IPS-NIHi11 (cell line): ENCODE measurements around the gene THOP1.

Source experiments
- DNase-seq: peaks from one replicate; pipeline ENCODE4 v3.0.0; 2012; ENCODE audit warnings: mixed read lengths, low spot score

Gene THOP1

GRCh38 chr19:2817237-2817829 lies 32.0 kb downstream of the THOP1 start:
- peak; percentile 16 for DNase-seq

GRCh38 chr19:2819540-2820111 lies 34.3 kb downstream of the THOP1 start, which contains the start of gene ZNF554:
ZNF554 (plus strand) TSS chr19:2819868; CDS start chr19:2820072, 204 bp downstream.
- DNase-seq, result peak; percentile 97

- no peak for DNase-seq
These were observed 34.9 kb downstream of the THOP1 start for GRCh38 chr19:2820112-2820702.

- no peak for DNase-seq
These were observed 37.5 kb downstream of the THOP1 start for GRCh38 chr19:2822846-2823245.

DNA sequence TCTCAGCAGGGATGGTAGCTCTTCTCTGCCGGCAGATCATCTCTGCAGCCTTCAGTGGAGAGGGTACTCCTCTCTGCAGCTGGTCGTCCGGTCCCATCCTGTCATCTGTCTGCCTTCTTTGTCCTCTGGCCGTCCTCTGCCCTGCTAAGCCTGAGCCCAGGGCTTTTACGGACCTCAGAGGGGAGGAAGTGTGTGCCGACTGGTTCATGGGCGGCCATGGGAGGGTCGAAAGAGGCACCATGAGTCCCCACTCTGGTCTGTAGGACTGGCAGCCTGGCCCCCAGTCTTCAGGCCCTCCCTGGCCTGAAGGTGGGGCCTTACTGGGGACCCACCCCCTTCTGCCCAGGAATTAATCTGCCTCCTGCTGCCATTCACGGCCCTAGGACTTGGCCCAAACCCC lies 38.3 kb downstream of the THOP1 start:
- DNase-seq, result no peak

DNA sequence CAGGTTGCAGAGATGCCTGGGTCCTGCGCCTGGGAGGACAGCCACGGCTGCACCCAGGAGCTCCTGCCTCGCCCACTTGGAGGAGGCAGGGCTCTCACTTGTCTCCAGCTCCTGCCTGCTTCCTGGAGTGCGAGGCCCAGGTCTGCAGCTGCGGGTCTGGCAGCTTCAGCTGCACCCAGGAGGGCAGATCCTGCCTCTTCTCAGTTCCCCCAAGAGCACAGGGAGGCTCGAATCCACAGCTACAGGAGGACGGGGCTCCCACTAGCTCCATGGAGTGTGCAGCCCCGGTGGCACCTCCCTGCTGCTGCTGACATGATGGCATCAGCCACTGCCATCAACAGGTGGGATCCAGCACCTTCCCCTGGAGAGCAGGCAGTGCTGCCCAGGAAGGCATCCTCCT lies 38.8 kb downstream of the THOP1 start:
- no peak for DNase-seq

DNA sequence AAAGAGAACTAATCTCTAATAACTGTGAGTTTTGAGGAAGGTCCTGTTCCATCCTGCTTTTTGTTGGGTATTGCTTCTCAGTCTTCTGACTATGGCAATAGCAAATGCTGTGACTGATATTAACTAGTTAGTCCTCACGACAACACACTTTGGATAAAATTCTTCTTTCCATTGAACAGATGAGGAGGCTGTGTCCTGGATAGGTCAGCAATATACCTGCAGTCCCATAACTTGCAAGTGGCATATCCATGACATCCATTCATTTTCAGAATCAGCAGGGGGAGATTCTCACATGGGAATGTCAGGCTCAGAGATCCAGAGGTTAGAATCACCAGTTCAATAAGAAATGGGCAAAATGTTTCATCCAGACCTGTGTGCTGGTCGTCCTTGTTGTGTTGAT lies 41.7 kb downstream of the THOP1 start:
- DNase-seq, result no peak

GRCh38 chr19:2827840-2828489 lies 42.7 kb downstream of the THOP1 start:
- DNase-seq, result no peak

GRCh38 chr19:2834294-2834871 lies 49.1 kb downstream of the THOP1 start:
- no peak for DNase-seq

DNA sequence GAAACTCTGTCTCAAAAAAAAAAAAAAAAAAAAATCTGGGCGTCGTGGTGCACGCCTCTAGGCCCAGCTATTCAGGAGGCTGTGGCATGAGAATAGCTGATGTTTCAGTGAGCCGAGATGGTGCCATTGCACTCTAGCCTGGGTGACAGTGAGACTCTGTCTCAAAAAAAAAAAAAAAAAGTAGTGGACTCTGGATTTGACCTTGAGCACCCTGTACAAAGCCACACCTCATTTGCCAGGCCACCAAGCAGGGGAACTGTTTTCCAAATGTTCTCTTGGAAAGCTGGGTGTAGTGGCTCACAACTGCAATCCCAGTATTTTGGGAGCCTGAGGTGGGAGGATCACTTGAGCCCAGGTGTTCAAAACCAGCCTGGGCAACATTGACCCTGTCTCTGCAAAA lies 52.1 kb downstream of the THOP1 start:
- DNase-seq, result no peak

GRCh38 chr19:2840794-2841791 lies 55.8 kb downstream of the THOP1 start, which contains the start of gene ZNF555:
ZNF555 (plus strand) TSS chr19:2841475; CDS start chr19:2841573, 98 bp downstream.
- peak; percentile 99 for DNase-seq

DNA sequence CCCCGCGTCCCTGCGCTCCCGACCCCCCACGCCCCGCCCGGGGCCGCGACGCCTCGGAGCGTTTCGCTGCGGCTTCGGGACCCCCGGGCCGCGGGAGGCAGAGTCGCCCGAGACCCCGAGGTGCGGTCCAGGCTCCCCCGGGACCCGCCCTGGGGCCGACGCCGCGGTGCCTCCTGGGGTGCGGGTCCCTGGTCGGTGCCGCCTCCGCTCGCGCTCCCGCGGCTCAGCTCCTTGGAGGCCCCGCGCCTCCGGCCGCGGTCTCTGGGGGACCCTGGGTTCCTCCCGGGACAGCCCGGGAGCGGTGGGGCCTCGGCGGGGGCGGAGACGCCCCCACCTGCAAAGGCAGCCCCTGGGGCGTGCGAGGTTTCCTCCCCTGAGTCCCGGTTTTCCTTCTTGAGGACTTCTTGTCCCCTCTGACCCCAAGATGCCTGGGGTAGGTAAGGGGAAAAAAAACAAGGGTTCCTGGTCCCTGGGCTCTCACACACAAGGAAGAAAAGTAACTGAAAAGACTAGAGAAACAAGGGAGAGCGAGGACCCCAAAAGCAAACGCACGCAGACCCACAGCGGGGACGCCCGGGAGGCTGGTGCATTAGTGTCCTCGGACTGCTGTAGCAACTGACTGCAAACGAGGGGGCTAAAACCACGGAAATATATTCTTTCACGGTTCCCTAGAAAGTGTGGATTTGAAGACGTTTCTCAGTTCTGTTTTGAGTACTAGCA lies 56.7 kb downstream of the THOP1 start:
- peak; percentile 55 for DNase-seq

DNA sequence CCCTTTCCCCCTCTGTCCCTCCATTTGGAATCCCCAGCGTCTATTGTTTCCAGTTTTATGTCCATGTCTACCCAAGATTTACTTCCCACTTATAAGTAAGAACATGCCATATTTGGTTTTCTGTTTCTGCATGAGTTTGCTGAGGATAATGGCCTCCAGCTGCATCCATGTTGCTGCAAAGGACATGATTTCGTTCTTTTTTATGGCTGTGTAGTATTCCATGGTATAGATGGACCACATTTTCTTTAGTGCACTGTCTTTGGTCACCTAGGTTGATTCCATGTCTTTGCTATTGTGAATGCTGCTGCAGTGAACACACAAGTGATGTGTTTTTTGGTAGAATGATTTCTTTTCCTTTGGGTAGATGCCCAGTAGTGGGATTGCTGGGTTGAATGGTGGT lies 59.8 kb downstream of the THOP1 start:
- DNase-seq, result no peak

- no peak for DNase-seq
These were observed 61.0 kb downstream of the THOP1 start for GRCh38 chr19:2846180-2846894.

DNA sequence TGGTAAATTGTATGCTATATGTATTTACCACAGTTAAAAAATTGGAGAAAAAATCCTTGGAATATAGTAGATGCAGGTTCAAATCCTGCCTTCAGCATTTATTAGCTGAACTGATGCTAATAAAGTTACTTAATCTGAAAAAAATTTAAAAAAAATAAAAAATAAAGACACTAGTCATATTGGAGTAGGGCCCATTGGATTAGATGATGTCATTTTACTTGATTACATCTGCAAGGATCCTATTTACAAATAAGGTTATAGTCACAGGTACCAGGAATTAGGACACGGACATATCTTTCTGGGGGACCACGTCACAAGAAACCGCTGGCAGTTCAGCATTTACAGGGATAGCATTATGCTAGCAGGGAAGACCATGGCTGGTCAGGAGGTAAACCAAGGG lies 62.2 kb downstream of the THOP1 start:
- no peak for DNase-seq

- no peak for DNase-seq
These were observed 63.3 kb downstream of the THOP1 start for GRCh38 chr19:2848616-2849015.

DNA sequence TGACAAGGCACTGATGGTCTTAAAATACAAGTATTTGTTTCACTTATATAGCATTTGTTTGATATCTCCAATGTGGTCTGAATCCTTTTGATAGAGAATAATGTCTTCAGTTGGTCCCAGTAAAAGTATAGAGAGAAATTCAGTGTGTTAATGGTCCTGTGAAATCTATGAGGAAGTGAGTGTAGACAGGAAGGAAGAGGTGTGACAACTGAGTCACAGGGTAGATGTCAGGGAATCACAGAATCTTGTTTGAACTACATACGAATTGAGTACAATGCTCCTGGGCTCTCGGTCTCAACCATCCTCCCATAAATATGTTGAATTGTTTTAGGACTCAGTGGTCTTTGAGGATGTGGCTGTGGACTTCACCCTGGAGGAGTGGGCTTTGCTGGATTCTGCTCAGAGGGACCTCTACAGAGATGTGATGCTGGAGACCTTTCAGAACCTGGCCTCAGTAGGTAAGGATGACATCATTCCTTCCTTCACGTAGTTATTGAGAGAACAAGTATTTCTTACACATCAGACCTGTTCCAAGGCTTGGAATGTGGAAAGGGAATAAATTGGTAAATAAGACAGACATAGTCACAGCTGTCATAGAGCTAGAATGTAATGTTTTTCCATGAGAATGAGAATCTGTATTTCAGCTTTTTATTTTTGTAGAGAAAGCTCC lies 65.1 kb downstream of the THOP1 start:
- no peak for DNase-seq

- DNase-seq, result no peak
These were observed 67.3 kb downstream of the THOP1 start for GRCh38 chr19:2852598-2852997.

- DNase-seq, result no peak
These were observed 67.8 kb downstream of the THOP1 start for GRCh38 chr19:2853015-2853606.
